ENCODE measurements around the gene PEX10.
A peak's percentile ranks its signal among the peaks of the same experiment; 100 is the strongest.
"Not testable (repeated sequence)": the region's sequence is repeated elsewhere in the genome, so short reads cannot be mapped to it uniquely, and the experiment has no call there.

Gene PEX10

DNA sequence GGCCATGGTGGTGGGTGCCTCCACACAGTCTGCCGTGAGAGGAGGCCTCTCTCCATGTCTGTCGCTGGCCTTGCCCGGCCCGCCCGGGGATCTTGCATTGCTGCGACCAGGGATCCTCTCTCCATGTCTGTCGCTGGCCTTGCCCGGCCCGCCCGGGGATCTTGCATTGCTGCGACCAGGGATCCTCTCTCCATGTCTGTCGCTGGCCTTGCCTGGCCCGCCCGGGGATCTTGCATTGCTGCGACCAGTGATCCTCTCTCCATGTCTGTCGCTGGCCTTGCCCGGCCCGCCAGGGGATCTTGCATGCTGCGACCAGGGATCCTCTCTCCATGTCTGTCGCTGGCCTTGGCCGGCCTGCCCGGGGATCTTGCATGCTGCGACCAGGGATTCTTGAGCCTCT is 28.0 kb upstream of the PEX10 start:
- not testable (repeated sequence) for H3K14ac ChIP-seq (ENCODE audit: low read length); H3K23ac ChIP-seq (ENCODE audit: low read depth, low read length, poor library complexity); H3K79me1 ChIP-seq (ENCODE audit: low read depth, low read length); H2BK15ac ChIP-seq (ENCODE audit: low read length); H2BK120ac ChIP-seq (ENCODE audit: low read depth, low read length); H3K36me3 ChIP-seq (replicated peaks in 1 of 2; ENCODE audit: control insufficient read depth in 2 of 2, insufficient read depth in 2 of 2, low read length in 2 of 2); H3K4me2 ChIP-seq (ENCODE audit: insufficient read depth, low read length, poor library complexity, severe bottlenecking); H3K9ac ChIP-seq (ENCODE audit: low read depth, low read length, poor library complexity); H2AFZ ChIP-seq (ENCODE audit: low read length); H3K4me3 ChIP-seq (ENCODE audit: low read length in 2 of 2); H2BK12ac ChIP-seq (ENCODE audit: low read length); H3K18ac ChIP-seq (ENCODE audit: low read length); H4K8ac ChIP-seq (ENCODE audit: low read depth, low read length); H3K27ac ChIP-seq (replicated peaks; ENCODE audit: low read length); H3K4ac ChIP-seq (ENCODE audit: low read length); H3K9me3 ChIP-seq (replicated peaks in 1 of 2; ENCODE audit: control insufficient read depth in 2 of 2, insufficient read depth in 1 of 2, low read depth in 1 of 2, low read length in 2 of 2); DNase-seq (ENCODE audit: low spot score)
- whole genome bisulfite sequencing, 2 donors (ENCODE audit: extremely low coverage in 2 of 2, insufficient read length in 2 of 2, insufficient replicate concordance in 1 of 2): no CpG with 5 or more reads among the region's 23 CpGs
- Histone ChIP-seq H2BK5ac (ENCODE audit: low read length) (peak overlapping the region; percentile 66), H3K27me3 (ENCODE audit: control insufficient read depth in 3 of 3, insufficient read depth in 3 of 3, low read depth in 1 of 3, low read length in 3 of 3) (peaks cover 0 to 77% (median 16%) of the 10 kb centered on the region in 3 experiments), H2AK5ac (ENCODE audit: low read depth, low read length) (peak overlapping the region; percentile 90), H3K4me1 (ENCODE audit: control insufficient read depth in 2 of 2, insufficient read depth in 1 of 2, low read depth in 1 of 2, low read length in 2 of 2) (peaks cover 3 to 18% of the 10 kb centered on the region in 2 donors), H4K91ac (ENCODE audit: low read depth, low read length, poor library complexity) (peak overlapping the region; percentile 22)

GRCh38 chr1:2439369-2439768 is 27.0 kb upstream of the PEX10 start:
- Histone ChIP-seq H2AFZ (ENCODE audit: low read length) (no peak overlapping the region), H3K9ac (ENCODE audit: low read depth, low read length, poor library complexity) (no peak overlapping the region), H3K4me1 (ENCODE audit: control insufficient read depth in 2 of 2, insufficient read depth in 1 of 2, low read depth in 1 of 2, low read length in 2 of 2) (peaks cover 3 to 9% of the 10 kb centered on the region in 2 donors), H3K4ac (ENCODE audit: low read length) (no peak overlapping the region), H2BK15ac (ENCODE audit: low read length) (peak overlapping the region; percentile 98), H3K4me2 (ENCODE audit: insufficient read depth, low read length, poor library complexity, severe bottlenecking) (no peak overlapping the region), H2BK120ac (ENCODE audit: low read depth, low read length) (no peak overlapping the region), H2BK5ac (ENCODE audit: low read length) (peak overlapping the region; percentile 96), H3K36me3 (replicated peaks in 1 of 2; ENCODE audit: control insufficient read depth in 2 of 2, insufficient read depth in 2 of 2, low read length in 2 of 2) (no peaks in the 10 kb centered on the region), H3K18ac (ENCODE audit: low read length) (peak overlapping the region; percentile 38), H2BK12ac (ENCODE audit: low read length) (no peak overlapping the region), H2AK5ac (ENCODE audit: low read depth, low read length) (peak overlapping the region; percentile 90), H3K79me1 (ENCODE audit: low read depth, low read length) (peaks cover 6% of the 10 kb centered on the region), H4K8ac (ENCODE audit: low read depth, low read length) (no peak overlapping the region), H3K27me3 (ENCODE audit: control insufficient read depth in 3 of 3, insufficient read depth in 3 of 3, low read depth in 1 of 3, low read length in 3 of 3) (peaks cover 0 to 77% (median 14%) of the 10 kb centered on the region in 3 experiments), H3K14ac (ENCODE audit: low read length) (peak overlapping the region; percentile 82), H3K23ac (ENCODE audit: low read depth, low read length, poor library complexity) (peak overlapping the region; percentile 55), H4K91ac (ENCODE audit: low read depth, low read length, poor library complexity) (no peak overlapping the region), H3K4me3 (ENCODE audit: low read length in 2 of 2) (no peak overlapping the region), H3K27ac (replicated peaks; ENCODE audit: low read length) (no peak overlapping the region), H3K9me3 (replicated peaks in 1 of 2; ENCODE audit: control insufficient read depth in 2 of 2, insufficient read depth in 1 of 2, low read depth in 1 of 2, low read length in 2 of 2) (no peaks in the 10 kb centered on the region)
- no CpG with 5 or more reads among the region's 15 CpGs for WGBS, 2 donors (ENCODE audit: extremely low coverage in 2 of 2, insufficient read length in 2 of 2, insufficient replicate concordance in 1 of 2)
- no peak for DNase-seq (ENCODE audit: low spot score)

DNA sequence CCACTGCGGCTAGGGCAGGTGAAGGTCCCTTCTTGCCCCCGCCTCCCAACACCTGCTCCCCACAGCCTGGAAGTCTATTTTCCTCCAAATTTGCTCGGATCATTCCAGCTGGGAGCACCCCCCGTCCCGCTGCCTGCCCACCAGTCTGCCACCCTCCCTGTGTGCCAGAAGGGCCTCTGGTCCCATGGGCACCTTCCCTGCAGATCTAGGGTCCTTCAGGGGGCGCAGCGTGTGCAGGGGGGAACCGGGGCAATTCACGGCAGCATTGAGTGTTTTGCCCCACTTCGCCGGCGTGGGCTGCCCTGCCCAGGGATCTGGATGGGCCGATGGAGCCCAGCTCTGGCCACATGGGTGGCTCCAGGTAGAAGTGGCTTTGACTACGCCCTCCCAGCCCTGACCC is 26.3 kb upstream of the PEX10 start:
- Histone ChIP-seq H3K4me2 (ENCODE audit: insufficient read depth, low read length, poor library complexity, severe bottlenecking) (no peak overlapping the region), H2AFZ (ENCODE audit: low read length) (no peak overlapping the region), H2BK120ac (ENCODE audit: low read depth, low read length) (peak overlapping the region; percentile 96), H3K27me3 (ENCODE audit: control insufficient read depth in 3 of 3, insufficient read depth in 3 of 3, low read depth in 1 of 3, low read length in 3 of 3) (peaks cover 0 to 78% (median 10%) of the 10 kb centered on the region in 3 experiments), H3K14ac (ENCODE audit: low read length) (peak overlapping the region; percentile 56), H3K36me3 (replicated peaks in 1 of 2; ENCODE audit: control insufficient read depth in 2 of 2, insufficient read depth in 2 of 2, low read length in 2 of 2) (no peaks in the 10 kb centered on the region), H2AK5ac (ENCODE audit: low read depth, low read length) (peak overlapping the region; percentile 97), H2BK5ac (ENCODE audit: low read length) (peak overlapping the region; percentile 82), H3K9me3 (replicated peaks in 1 of 2; ENCODE audit: control insufficient read depth in 2 of 2, insufficient read depth in 1 of 2, low read depth in 1 of 2, low read length in 2 of 2) (no peaks in the 10 kb centered on the region), H3K23ac (ENCODE audit: low read depth, low read length, poor library complexity) (peak overlapping the region; percentile 89), H3K79me1 (ENCODE audit: low read depth, low read length) (peaks cover 4% of the 10 kb centered on the region), H4K91ac (ENCODE audit: low read depth, low read length, poor library complexity) (no peak overlapping the region), H3K4me1 (ENCODE audit: control insufficient read depth in 2 of 2, insufficient read depth in 1 of 2, low read depth in 1 of 2, low read length in 2 of 2) (peaks cover 3 to 5% of the 10 kb centered on the region in 2 donors), H2BK12ac (ENCODE audit: low read length) (peak overlapping the region; percentile 14), H3K18ac (ENCODE audit: low read length) (peak overlapping the region; percentile 80), H3K9ac (ENCODE audit: low read depth, low read length, poor library complexity) (peak overlapping the region; percentile 44), H3K4ac (ENCODE audit: low read length) (no peak overlapping the region), H3K27ac (replicated peaks; ENCODE audit: low read length) (no peak overlapping the region), H2BK15ac (ENCODE audit: low read length) (peak overlapping the region; percentile 92), H3K4me3 (ENCODE audit: low read length in 2 of 2) (no peak overlapping the region), H4K8ac (ENCODE audit: low read depth, low read length) (peak overlapping the region; percentile 23)
- DNase-seq (ENCODE audit: low spot score): no peak
- WGBS, 2 donors (ENCODE audit: extremely low coverage in 2 of 2, insufficient read length in 2 of 2, insufficient replicate concordance in 1 of 2): no CpG with 5 or more reads among the region's 14 CpGs

GRCh38 chr1:2438038-2438437 is 25.7 kb upstream of the PEX10 start:
- H3K4me2 ChIP-seq (ENCODE audit: insufficient read depth, low read length, poor library complexity, severe bottlenecking): no peak overlapping the region
- H2BK15ac ChIP-seq (ENCODE audit: low read length): peak overlapping the region; percentile 92
- H3K4me3 ChIP-seq (ENCODE audit: low read length in 2 of 2): no peak overlapping the region
- H3K36me3 ChIP-seq (replicated peaks in 1 of 2; ENCODE audit: control insufficient read depth in 2 of 2, insufficient read depth in 2 of 2, low read length in 2 of 2): no peaks in the 10 kb centered on the region
- H3K14ac ChIP-seq (ENCODE audit: low read length): peak overlapping the region; percentile 8
- H3K27me3 ChIP-seq (ENCODE audit: control insufficient read depth in 3 of 3, insufficient read depth in 3 of 3, low read depth in 1 of 3, low read length in 3 of 3): peaks cover 0 to 79% (median 8%) of the 10 kb centered on the region in 3 experiments
- H4K8ac ChIP-seq (ENCODE audit: low read depth, low read length): no peak overlapping the region
- peaks cover 4 to 5% of the 10 kb centered on the region in 2 donors for H3K4me1 ChIP-seq (ENCODE audit: control insufficient read depth in 2 of 2, insufficient read depth in 1 of 2, low read depth in 1 of 2, low read length in 2 of 2)
- peak overlapping the region; percentile 89 for H3K23ac ChIP-seq (ENCODE audit: low read depth, low read length, poor library complexity)
- peak overlapping the region; percentile 96 for H2BK120ac ChIP-seq (ENCODE audit: low read depth, low read length)
- DNase-seq (ENCODE audit: low spot score): no peak
- peaks cover 4% of the 10 kb centered on the region for H3K79me1 ChIP-seq (ENCODE audit: low read depth, low read length)
- peak overlapping the region; percentile 37 for H3K4ac ChIP-seq (ENCODE audit: low read length)
- H4K91ac ChIP-seq (ENCODE audit: low read depth, low read length, poor library complexity): no peak overlapping the region
- no CpG with 5 or more reads among the region's 15 CpGs for WGBS, 2 donors (ENCODE audit: extremely low coverage in 2 of 2, insufficient read length in 2 of 2, insufficient replicate concordance in 1 of 2)
- no peaks in the 10 kb centered on the region for H3K9me3 ChIP-seq (replicated peaks in 1 of 2; ENCODE audit: control insufficient read depth in 2 of 2, insufficient read depth in 1 of 2, low read depth in 1 of 2, low read length in 2 of 2)
- H2AFZ ChIP-seq (ENCODE audit: low read length): no peak overlapping the region
- H2BK12ac ChIP-seq (ENCODE audit: low read length): peak overlapping the region; percentile 14
- H2AK5ac ChIP-seq (ENCODE audit: low read depth, low read length): peak overlapping the region; percentile 97
- H2BK5ac ChIP-seq (ENCODE audit: low read length): peak overlapping the region; percentile 82
- peak overlapping the region; percentile 60 for H3K9ac ChIP-seq (ENCODE audit: low read depth, low read length, poor library complexity)
- H3K27ac ChIP-seq (replicated peaks; ENCODE audit: low read length): no peak overlapping the region
- peak overlapping the region; percentile 80 for H3K18ac ChIP-seq (ENCODE audit: low read length)
